SU-DHL-6 (cell line): ENCODE measurements around the gene SOX10.

Experiments used
- EZH2phosphoT487 ChIP-seq: fragments of 200-600 bp; sonication (generic), shearing (Covaris generic); conservative IDR thresholded peaks from 2 replicates; pipeline ENCODE4 v1.6.1; 2018; ENCODE audit warnings: mild to moderate bottlenecking, antibody characterized with exemption, low read length, moderate library complexity, mixed read lengths
- TF ChIP-seq, protein P1 (sequence below): fragments of 200-600 bp; sonication (generic); IDR thresholded peaks from one replicate; pipeline ENCODE4 v1.5.1; 2017; ENCODE audit warnings: antibody characterized with exemption, mild to moderate bottlenecking, low read length, moderate library complexity; ENCODE audit not compliant: insufficient read depth, poor library complexity, severe bottlenecking

DNA sequence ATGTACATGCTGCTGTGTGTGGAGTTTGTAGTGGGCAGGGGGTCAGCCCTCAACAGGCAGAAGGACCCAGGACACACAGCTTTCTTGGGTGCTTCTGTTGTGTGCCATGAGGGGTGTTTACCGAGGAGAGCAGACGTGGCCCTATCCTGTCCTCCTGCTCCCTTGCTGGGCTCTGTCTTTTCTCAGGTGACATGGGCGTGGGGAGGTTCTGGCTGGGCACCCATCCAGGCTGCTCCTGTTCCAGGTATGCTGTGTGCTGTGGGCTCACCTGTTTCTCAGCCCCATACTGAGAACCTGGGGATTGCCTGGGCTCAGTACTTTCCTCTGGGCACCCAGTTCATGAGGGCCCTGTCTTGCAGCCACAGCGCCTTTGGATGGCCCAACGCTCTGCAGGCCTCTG lies 55.0 kb downstream of the SOX10 start:
- TF ChIP-seq, protein P1, sequence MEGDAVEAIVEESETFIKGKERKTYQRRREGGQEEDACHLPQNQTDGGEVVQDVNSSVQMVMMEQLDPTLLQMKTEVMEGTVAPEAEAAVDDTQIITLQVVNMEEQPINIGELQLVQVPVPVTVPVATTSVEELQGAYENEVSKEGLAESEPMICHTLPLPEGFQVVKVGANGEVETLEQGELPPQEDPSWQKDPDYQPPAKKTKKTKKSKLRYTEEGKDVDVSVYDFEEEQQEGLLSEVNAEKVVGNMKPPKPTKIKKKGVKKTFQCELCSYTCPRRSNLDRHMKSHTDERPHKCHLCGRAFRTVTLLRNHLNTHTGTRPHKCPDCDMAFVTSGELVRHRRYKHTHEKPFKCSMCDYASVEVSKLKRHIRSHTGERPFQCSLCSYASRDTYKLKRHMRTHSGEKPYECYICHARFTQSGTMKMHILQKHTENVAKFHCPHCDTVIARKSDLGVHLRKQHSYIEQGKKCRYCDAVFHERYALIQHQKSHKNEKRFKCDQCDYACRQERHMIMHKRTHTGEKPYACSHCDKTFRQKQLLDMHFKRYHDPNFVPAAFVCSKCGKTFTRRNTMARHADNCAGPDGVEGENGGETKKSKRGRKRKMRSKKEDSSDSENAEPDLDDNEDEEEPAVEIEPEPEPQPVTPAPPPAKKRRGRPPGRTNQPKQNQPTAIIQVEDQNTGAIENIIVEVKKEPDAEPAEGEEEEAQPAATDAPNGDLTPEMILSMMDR, result no peak
- TF ChIP-seq EZH2phosphoT487, result no peak
